NCI-H1417 (cell line): ENCODE results near the gene FAP.
A peak's percentile ranks its signal among the peaks of the same experiment; 100 is the strongest.

Experiments used
- DNase-seq, 3 experiments: peaks; one replicate each; lab custom pipeline; 2025; lab: John Stamatoyannopoulos, UW

Gene FAP

GRCh38 chr2:162243294-162243693 lies at the start of gene FAP:
Gene FAP (minus strand): TSS chr2:162243445. CDS start chr2:162243327, 118 bp downstream.
- DNase-seq = no peak

GRCh38 chr2:162291748-162292147 lies 48.5 kb upstream of the FAP start:
- DNase-seq = no peak

- no peak for DNase-seq
Observed at GRCh38 chr2:162282765-162283425, 39.6 kb upstream of the FAP start.

GRCh38 chr2:162280654-162281053 lies 37.4 kb upstream of the FAP start:
- no peak for DNase-seq

- DNase-seq = no peak
Observed at GRCh38 chr2:162277381-162277780, 34.1 kb upstream of the FAP start.

GRCh38 chr2:162267996-162268395 lies 24.8 kb upstream of the FAP start:
- no peak for DNase-seq

GRCh38 chr2:162267496-162267895 lies 24.3 kb upstream of the FAP start:
- DNase-seq = no peak

- DNase-seq = peak in 1 of 3 experiments; percentile 0
Observed at GRCh38 chr2:162266460-162266760, 23.2 kb upstream of the FAP start.

- DNase-seq = no peak
Observed at GRCh38 chr2:162265666-162266459, 22.6 kb upstream of the FAP start.

- no peak for DNase-seq
Observed at GRCh38 chr2:162261032-162261945, 18.0 kb upstream of the FAP start.

GRCh38 chr2:162258686-162259085 lies 15.4 kb upstream of the FAP start:
- DNase-seq = no peak

- DNase-seq = no peak
Observed at GRCh38 chr2:162258169-162258568, 14.9 kb upstream of the FAP start.

- no peak for DNase-seq
Observed at GRCh38 chr2:162257425-162257824, 14.2 kb upstream of the FAP start.

GRCh38 chr2:162256591-162256991 lies 13.3 kb upstream of the FAP start:
- no peak for DNase-seq

- DNase-seq = no peak
Observed at GRCh38 chr2:162254236-162254871, 11.1 kb upstream of the FAP start.

GRCh38 chr2:162253435-162253834 lies 10.2 kb upstream of the FAP start:
- no peak for DNase-seq

- DNase-seq = no peak
Observed at GRCh38 chr2:162252153-162252552, 8.9 kb upstream of the FAP start.

GRCh38 chr2:162245781-162246180 lies 2.5 kb upstream of the FAP start:
- no peak for DNase-seq

- DNase-seq = peak in 2 of 3 experiments; percentile 0
Observed at GRCh38 chr2:162245061-162245460, 1.8 kb upstream of the FAP start.

GRCh38 chr2:162244541-162245031 lies 1.3 kb upstream of the FAP start:
- no peak for DNase-seq

GRCh38 chr2:162243715-162244114 lies 470 bp upstream of the FAP start:
- DNase-seq = no peak
